Glutamatergic neuron (in vitro differentiated cells): Measurements from ENCODE around the gene PTK7. TPM values are rescaled to one million over a fixed set of nuclear protein-coding genes. Genes with fewer than 3 reads are reported as not detected.

ENCODE experiments used
- DNase-seq: peaks from one replicate; pipeline ENCODE4 v3.0.0; 2022
- H3K27ac Mint-ChIP-seq: one replicate; pipeline ENCODE4 v1.8.0; 2020; ENCODE audit warnings: mild to moderate bottlenecking, mixed read lengths, inconsistent platforms; ENCODE audit not compliant: unreplicated experiment
- H3K27me3 Mint-ChIP-seq: one replicate; pipeline ENCODE4 v1.8.0; 2020; ENCODE audit warnings: mild to moderate bottlenecking, moderate library complexity, mixed read lengths, inconsistent platforms; ENCODE audit not compliant: unreplicated experiment
- H3K36me3 Mint-ChIP-seq: one replicate; pipeline ENCODE4 v1.8.0; 2020; ENCODE audit warnings: mild to moderate bottlenecking, mixed read lengths, inconsistent platforms; ENCODE audit not compliant: unreplicated experiment
- H3K4me1 Mint-ChIP-seq: one replicate; pipeline ENCODE4 v1.8.0; 2020; ENCODE audit warnings: mild to moderate bottlenecking, low read depth, mixed read lengths, inconsistent platforms; ENCODE audit not compliant: unreplicated experiment
- H3K4me3 Mint-ChIP-seq: one replicate; pipeline ENCODE4 v1.8.0; 2020; ENCODE audit warnings: mild to moderate bottlenecking, mixed read lengths, inconsistent platforms; ENCODE audit not compliant: unreplicated experiment
- H3K9me3 Mint-ChIP-seq: one replicate; pipeline ENCODE4 v1.8.0; 2020; ENCODE audit warnings: mild to moderate bottlenecking, moderate library complexity, mixed read lengths, inconsistent platforms; ENCODE audit not compliant: unreplicated experiment
- CTCF ChIP-seq: fragments of 200-600 bp; sonication (generic); IDR thresholded peaks from one replicate; pipeline ENCODE4 v1.5.0; 2021; ENCODE audit not compliant: partially characterized antibody, unreplicated experiment
- total RNA-seq: library from RNA; stranded (reverse); fragmentation: NEBNext Ultra II Directional; extraction: Animal tissue kit (Norgen Biotek cat#: 25700); gene quantifications from one replicate; pipeline ENCODE4 v1.2.1, GENCODE V29; 2021; ENCODE audit not compliant: unreplicated experiment

PTK7 gene
- total RNA-seq, 1 donor from 2014 or later, result 166 TPM

DNA sequence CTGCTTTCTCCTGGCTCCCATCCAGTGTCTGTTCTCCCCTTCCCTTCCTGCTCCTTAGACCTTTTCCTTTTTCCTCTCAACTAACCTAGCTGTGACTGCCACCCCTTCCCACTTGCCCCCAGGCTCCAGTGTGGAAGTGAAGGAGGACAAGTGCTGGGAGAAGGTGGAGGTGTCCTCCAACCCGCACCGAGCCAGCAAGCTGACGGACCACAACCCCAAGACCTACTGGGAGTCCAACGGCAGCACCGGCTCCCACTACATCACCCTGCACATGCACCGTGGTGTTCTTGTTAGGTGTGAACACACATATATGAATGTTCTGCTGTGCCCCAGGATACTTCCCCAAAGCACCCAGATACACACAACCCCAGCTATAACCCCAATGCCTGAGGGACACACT is 124.4 kb downstream of the PTK7 start:
- TF ChIP-seq CTCF, result no peak
- H3K27ac Mint-ChIP-seq, result no peak overlapping the region
- H3K27me3 Mint-ChIP-seq, result no peaks in the 10 kb centered on the region

DNA sequence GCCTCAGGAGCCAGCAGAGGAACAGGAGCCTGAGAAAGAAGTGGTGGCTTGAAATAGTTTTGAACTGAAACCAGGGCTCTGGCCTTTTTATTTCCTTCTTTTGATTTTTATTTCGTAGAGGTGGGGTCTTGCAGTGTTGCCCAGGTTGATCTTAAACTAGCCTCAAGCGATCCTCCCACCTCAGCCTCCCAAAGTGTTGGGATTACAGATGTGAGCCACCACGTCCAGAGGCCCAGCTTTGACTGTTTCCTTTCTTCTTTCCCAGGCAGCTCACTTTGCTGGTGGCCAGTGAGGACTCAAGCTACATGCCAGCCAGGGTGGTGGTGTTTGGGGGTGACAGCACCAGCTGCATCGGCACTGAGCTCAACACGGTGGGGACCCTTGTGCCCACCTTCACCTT is 126.3 kb downstream of the PTK7 start:
- peaks cover 2% of the 10 kb centered on the region for H3K9me3 Mint-ChIP-seq
- peaks cover 4% of the 10 kb centered on the region for H3K27me3 Mint-ChIP-seq
- no peak for DNase-seq
- H3K36me3 Mint-ChIP-seq, result peaks cover 17% of the 10 kb centered on the region
- no peak for TF ChIP-seq CTCF
- H3K27ac Mint-ChIP-seq, result no peak overlapping the region
- peaks cover 3% of the 10 kb centered on the region for H3K4me1 Mint-ChIP-seq
- H3K4me3 Mint-ChIP-seq, result no peak overlapping the region

More for the DNA sequence above, 124.4 kb downstream of the PTK7 start:
- peaks cover 10% of the 10 kb centered on the region for H3K36me3 Mint-ChIP-seq
- peaks cover 3% of the 10 kb centered on the region for H3K4me1 Mint-ChIP-seq
- peaks cover 2% of the 10 kb centered on the region for H3K9me3 Mint-ChIP-seq
- DNase-seq, result no peak
- H3K4me3 Mint-ChIP-seq, result no peak overlapping the region

GRCh38 chr6:43203029-43203717 is 127.1 kb downstream of the PTK7 start:
- peaks cover 2% of the 10 kb centered on the region for H3K9me3 Mint-ChIP-seq
- H3K4me3 Mint-ChIP-seq, result no peak overlapping the region
- peaks cover 17% of the 10 kb centered on the region for H3K36me3 Mint-ChIP-seq
- TF ChIP-seq CTCF, result no peak
- no peak overlapping the region for H3K27ac Mint-ChIP-seq
- H3K4me1 Mint-ChIP-seq, result peaks cover 3% of the 10 kb centered on the region
- H3K27me3 Mint-ChIP-seq, result peaks cover 4% of the 10 kb centered on the region
- DNase-seq, result no peak

DNA sequence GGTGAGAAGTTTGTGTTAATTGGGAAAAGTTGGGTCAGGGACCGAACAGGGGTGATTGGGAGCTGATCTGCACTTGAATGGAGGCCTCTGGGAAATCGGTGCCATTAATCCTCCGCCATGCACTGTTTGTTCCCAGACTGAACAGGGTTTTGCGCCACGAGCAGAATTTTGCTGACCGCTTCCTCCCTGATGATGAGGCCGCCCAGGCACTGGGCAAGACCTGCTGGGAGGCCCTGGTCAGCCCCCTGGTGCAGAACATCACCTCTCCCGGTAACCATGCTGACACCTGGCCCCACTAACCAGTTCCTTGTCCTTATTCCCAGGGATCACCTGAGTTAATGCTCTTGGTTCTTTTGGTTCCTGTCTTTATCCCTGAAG is 127.6 kb downstream of the PTK7 start:
- peaks cover 17% of the 10 kb centered on the region for H3K36me3 Mint-ChIP-seq
- peak overlapping the region; percentile 12 for H3K27ac Mint-ChIP-seq

More for the DNA sequence above, 127.6 kb downstream of the PTK7 start:
- TF ChIP-seq CTCF, result no peak
- no peak for DNase-seq
- H3K4me3 Mint-ChIP-seq, result no peak overlapping the region
- peaks cover 2% of the 10 kb centered on the region for H3K9me3 Mint-ChIP-seq
- H3K4me1 Mint-ChIP-seq, result peaks cover 3% of the 10 kb centered on the region
- peaks cover 4% of the 10 kb centered on the region for H3K27me3 Mint-ChIP-seq
